Astrocyte (in vitro differentiated cells and primary cell): ENCODE data around the gene PBRM1. TPM values are rescaled to one million over a fixed set of nuclear protein-coding genes. Genes with fewer than 3 reads are reported as not detected.

Experiments
- DNase-seq: peaks from one replicate; pipeline ENCODE4 v3.0.0-alpha.2; 2010; ENCODE audit warnings: low read depth
- FAIRE-seq: peaks from 2 replicates; lab custom pipeline; 2011; peaks lifted over from hg19 to GRCh38; lab: Jason Lieb, UNC
- H2AFZ ChIP-seq: 2 replicates; pipeline ENCODE4 v1.6.0; 2012; ENCODE audit warnings: low read depth, low read length, inconsistent platforms
- H3K27ac ChIP-seq: 2 replicates; pipeline ENCODE4 v1.5.1; 2011; ENCODE audit warnings: low read depth, low read length, inconsistent platforms
- H3K27me3 ChIP-seq: 2 replicates; pipeline ENCODE4 v1.6.0; 2011; ENCODE audit warnings: low read length, inconsistent platforms; ENCODE audit not compliant: insufficient read depth
- H3K36me3 ChIP-seq: 2 replicates; pipeline ENCODE4 v1.5.1; 2011; ENCODE audit warnings: low read length, inconsistent platforms; ENCODE audit not compliant: insufficient read depth
- H3K4me1 ChIP-seq: 2 replicates; pipeline ENCODE4 v1.5.1; 2011; ENCODE audit warnings: low read length, inconsistent platforms; ENCODE audit not compliant: insufficient read depth
- H3K4me2 ChIP-seq: 2 replicates; pipeline ENCODE4 v1.6.0; 2012; ENCODE audit warnings: low read length, inconsistent platforms
- H3K4me3 ChIP-seq: 2 replicates; pipeline ENCODE4 v1.5.1; 2011; ENCODE audit warnings: low read depth, mild to moderate bottlenecking, low read length, inconsistent platforms; ENCODE audit not compliant: insufficient read depth
- H3K79me2 ChIP-seq: 2 replicates; pipeline ENCODE4 v1.6.0; 2012; ENCODE audit warnings: mild to moderate bottlenecking, low read length, inconsistent platforms; ENCODE audit not compliant: insufficient read depth
- H3K9ac ChIP-seq: 2 replicates; pipeline ENCODE4 v1.6.0; 2012; ENCODE audit warnings: mild to moderate bottlenecking, low read length, inconsistent platforms
- H3K9me3 ChIP-seq: 2 replicates; pipeline ENCODE4 v1.5.1; 2012; ENCODE audit warnings: low read depth, mild to moderate bottlenecking, low read length, inconsistent platforms; ENCODE audit not compliant: insufficient read depth
- H4K20me1 ChIP-seq: 2 replicates; pipeline ENCODE4 v1.6.0; 2012; ENCODE audit warnings: low read length, inconsistent platforms; ENCODE audit not compliant: insufficient read depth
- H3K27ac Mint-ChIP-seq: one replicate; pipeline ENCODE4 v1.8.0; 2021; ENCODE audit warnings: mild to moderate bottlenecking, mixed read lengths; ENCODE audit not compliant: unreplicated experiment
- H3K27me3 Mint-ChIP-seq: one replicate; pipeline ENCODE4 v1.8.0; 2021; ENCODE audit warnings: low read depth, mixed read lengths; ENCODE audit not compliant: unreplicated experiment
- H3K36me3 Mint-ChIP-seq: one replicate; pipeline ENCODE4 v1.8.0; 2021; ENCODE audit warnings: low read depth, mixed read lengths; ENCODE audit not compliant: unreplicated experiment
- H3K4me1 Mint-ChIP-seq: one replicate; pipeline ENCODE4 v1.8.0; 2021; ENCODE audit warnings: low read depth, mixed read lengths; ENCODE audit not compliant: unreplicated experiment
- H3K4me3 Mint-ChIP-seq: one replicate; pipeline ENCODE4 v1.8.0; 2021; ENCODE audit warnings: mild to moderate bottlenecking, moderate library complexity, mixed read lengths; ENCODE audit not compliant: unreplicated experiment
- H3K9me3 Mint-ChIP-seq: one replicate; pipeline ENCODE4 v1.8.0; 2021; ENCODE audit warnings: mild to moderate bottlenecking, mixed read lengths; ENCODE audit not compliant: unreplicated experiment
- EZH2 ChIP-seq: IDR thresholded peaks from 2 replicates; pipeline ENCODE4 v1.6.1; 2012; ENCODE audit warnings: mild to moderate bottlenecking, low read length, inconsistent platforms; ENCODE audit not compliant: insufficient read depth
- total RNA-seq: library from RNA; stranded (reverse); gene quantifications from 2 replicates; pipeline ENCODE4 v1.2.1, GENCODE V29; 2021
- TF ChIP-seq, protein P1 (sequence below): IDR thresholded peaks from 2 replicates; pipeline ENCODE4 v1.5.1; 2011; ENCODE audit warnings: low read depth, mild to moderate bottlenecking, inconsistent platforms, low read length, moderate library complexity; ENCODE audit not compliant: insufficient read depth

PBRM1 gene
- total RNA-seq, 1 donor from 2014 or later: 54.5 TPM

DNA sequence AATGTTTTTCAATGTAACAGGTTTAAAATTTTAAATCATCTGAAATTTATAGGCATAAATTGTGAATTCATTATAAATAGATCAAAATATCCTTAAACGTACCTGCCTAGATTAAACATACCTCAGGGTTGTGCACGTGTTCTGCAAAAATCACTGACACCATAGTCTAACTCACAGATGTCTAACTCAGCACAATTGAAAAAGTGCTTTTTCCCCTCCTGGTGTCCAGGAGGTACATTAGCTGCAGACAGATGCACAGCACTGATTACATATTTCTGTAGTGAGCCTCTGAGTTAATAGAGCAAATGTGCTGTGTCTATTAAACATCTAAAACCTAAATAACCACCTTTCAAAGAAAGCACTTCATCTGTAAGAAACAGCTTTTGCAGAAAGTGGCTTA is 138.6 kb downstream of the PBRM1 start:
- FAIRE-seq: no peak
- no peak for DNase-seq
- H3K4me1 Mint-ChIP-seq: peaks cover 14% of the 10 kb centered on the region
- H3K4me3 Mint-ChIP-seq: no peak overlapping the region
- Histone ChIP-seq H3K27ac (no peak overlapping the region), H3K4me1 (no peaks in the 10 kb centered on the region), H3K4me3 (no peak overlapping the region), H3K79me2 (peaks cover 18% of the 10 kb centered on the region), H3K27me3 (no peaks in the 10 kb centered on the region), H4K20me1 (peaks cover 38% of the 10 kb centered on the region), H3K9me3 (no peaks in the 10 kb centered on the region), H3K4me2 (no peak overlapping the region), H3K9ac (no peak overlapping the region), H3K36me3 (peaks cover 41% of the 10 kb centered on the region), H2AFZ (no peak overlapping the region)
- H3K36me3 Mint-ChIP-seq: peaks cover 8% of the 10 kb centered on the region
- H3K27ac Mint-ChIP-seq: no peak overlapping the region
- H3K27me3 Mint-ChIP-seq: no peaks in the 10 kb centered on the region
- no peaks in the 10 kb centered on the region for H3K9me3 Mint-ChIP-seq
- TF ChIP-seq, protein P1, sequence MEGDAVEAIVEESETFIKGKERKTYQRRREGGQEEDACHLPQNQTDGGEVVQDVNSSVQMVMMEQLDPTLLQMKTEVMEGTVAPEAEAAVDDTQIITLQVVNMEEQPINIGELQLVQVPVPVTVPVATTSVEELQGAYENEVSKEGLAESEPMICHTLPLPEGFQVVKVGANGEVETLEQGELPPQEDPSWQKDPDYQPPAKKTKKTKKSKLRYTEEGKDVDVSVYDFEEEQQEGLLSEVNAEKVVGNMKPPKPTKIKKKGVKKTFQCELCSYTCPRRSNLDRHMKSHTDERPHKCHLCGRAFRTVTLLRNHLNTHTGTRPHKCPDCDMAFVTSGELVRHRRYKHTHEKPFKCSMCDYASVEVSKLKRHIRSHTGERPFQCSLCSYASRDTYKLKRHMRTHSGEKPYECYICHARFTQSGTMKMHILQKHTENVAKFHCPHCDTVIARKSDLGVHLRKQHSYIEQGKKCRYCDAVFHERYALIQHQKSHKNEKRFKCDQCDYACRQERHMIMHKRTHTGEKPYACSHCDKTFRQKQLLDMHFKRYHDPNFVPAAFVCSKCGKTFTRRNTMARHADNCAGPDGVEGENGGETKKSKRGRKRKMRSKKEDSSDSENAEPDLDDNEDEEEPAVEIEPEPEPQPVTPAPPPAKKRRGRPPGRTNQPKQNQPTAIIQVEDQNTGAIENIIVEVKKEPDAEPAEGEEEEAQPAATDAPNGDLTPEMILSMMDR: no peak
- no peak for TF ChIP-seq EZH2

DNA sequence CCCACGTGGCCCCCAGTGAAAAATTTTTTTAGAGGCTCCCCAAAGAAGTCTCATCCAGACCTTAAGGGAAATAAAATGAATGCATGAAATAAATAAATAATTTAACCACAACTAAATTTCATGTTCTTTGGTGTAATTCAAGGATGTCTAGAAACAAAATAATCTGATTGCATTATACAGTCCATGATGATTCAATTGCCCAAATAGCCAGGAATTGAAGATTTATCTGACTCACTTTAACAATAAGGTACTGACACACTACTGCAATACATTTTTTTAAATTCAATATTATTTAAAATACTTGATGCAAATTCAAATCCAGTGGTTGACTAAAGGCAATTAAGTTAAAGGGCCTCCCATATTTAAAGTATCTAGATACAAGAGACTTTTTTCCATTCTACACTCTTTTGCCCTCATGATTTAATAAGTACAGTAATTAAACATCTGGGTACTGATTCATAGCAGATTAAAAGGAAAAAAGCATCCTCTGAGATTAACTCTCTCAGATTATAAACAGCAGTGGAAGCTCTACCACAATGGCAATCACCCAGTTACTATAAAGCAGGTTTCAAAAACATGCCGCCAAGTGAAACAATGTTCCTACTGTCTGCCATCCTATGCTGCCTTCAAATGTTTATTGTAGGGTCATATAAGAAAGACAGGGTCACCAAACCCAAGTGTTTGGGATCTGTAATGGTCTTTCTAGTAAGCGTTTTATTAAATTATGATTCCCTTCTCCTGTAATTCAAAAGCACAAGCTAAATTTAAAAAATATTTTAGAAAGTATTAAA is 139.4 kb downstream of the PBRM1 start:
- Mint-ChIP-seq H3K27me3 (no peaks in the 10 kb centered on the region), H3K4me1 (peaks cover 7% of the 10 kb centered on the region), H3K9me3 (no peaks in the 10 kb centered on the region), H3K36me3 (peaks cover 10% of the 10 kb centered on the region), H3K4me3 (no peak overlapping the region), H3K27ac (no peak overlapping the region)
- Histone ChIP-seq H3K27ac (no peak overlapping the region), H3K4me2 (no peak overlapping the region), H2AFZ (no peak overlapping the region), H3K79me2 (peaks cover 24% of the 10 kb centered on the region), H3K4me1 (no peaks in the 10 kb centered on the region), H3K4me3 (no peak overlapping the region), H3K27me3 (no peaks in the 10 kb centered on the region), H4K20me1 (peaks cover 41% of the 10 kb centered on the region), H3K36me3 (peaks cover 39% of the 10 kb centered on the region), H3K9ac (no peak overlapping the region), H3K9me3 (no peaks in the 10 kb centered on the region)
- DNase-seq (no peak), FAIRE-seq (no peak)
- TF ChIP-seq, protein P1: no peak
- TF ChIP-seq EZH2: no peak

DNA sequence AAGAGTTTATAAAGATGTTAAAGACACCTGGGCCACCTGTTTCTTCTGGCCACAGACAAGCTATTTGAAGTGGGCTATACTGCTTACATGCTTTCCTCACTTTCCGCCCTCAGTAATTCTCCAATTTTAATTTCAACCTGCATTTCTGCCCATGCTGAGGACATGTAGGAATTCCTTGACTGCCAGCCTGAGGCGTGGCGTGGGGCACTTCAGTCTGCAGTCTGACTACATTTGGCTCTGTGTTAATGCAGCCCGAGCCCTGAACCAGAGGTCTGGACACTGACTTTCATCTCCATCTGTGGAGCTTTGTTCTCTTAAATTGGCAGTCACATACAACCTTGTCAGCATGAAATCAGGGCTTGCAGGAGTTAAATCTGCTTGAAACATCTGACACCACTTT is 140.8 kb downstream of the PBRM1 start:
- FAIRE-seq: no peak
- Histone ChIP-seq H3K27me3 (no peaks in the 10 kb centered on the region), H3K9me3 (no peaks in the 10 kb centered on the region), H3K4me3 (no peak overlapping the region), H4K20me1 (peaks cover 42% of the 10 kb centered on the region), H3K4me2 (no peak overlapping the region), H3K27ac (no peak overlapping the region), H3K9ac (no peak overlapping the region), H3K4me1 (no peaks in the 10 kb centered on the region), H2AFZ (no peak overlapping the region), H3K79me2 (peaks cover 38% of the 10 kb centered on the region), H3K36me3 (peaks cover 36% of the 10 kb centered on the region)
- H3K27me3 Mint-ChIP-seq: no peaks in the 10 kb centered on the region
- no peaks in the 10 kb centered on the region for H3K9me3 Mint-ChIP-seq
- DNase-seq: no peak
- no peak overlapping the region for H3K27ac Mint-ChIP-seq
- TF ChIP-seq EZH2: no peak
- TF ChIP-seq, protein P1: no peak
- peaks cover 7% of the 10 kb centered on the region for H3K4me1 Mint-ChIP-seq
- H3K4me3 Mint-ChIP-seq: no peak overlapping the region
- peaks cover 8% of the 10 kb centered on the region for H3K36me3 Mint-ChIP-seq
